K562 (cell line): ENCODE results near the gene SLC25A11. TPM values are rescaled to one million over a fixed set of nuclear protein-coding genes. Genes with fewer than 3 reads are reported as not detected.
A peak's percentile ranks its signal among the peaks of the same experiment; 100 is the strongest.

Experiments
- ATF1 ChIP-seq, 2 experiments: fragments of 450-650 bp in 1 of 2; IDR thresholded peaks; 2 replicates each; pipeline ENCODE4 v1.6.1; 2016; ENCODE audit warnings: missing compliant biosample characterization in 1 of 2, missing genetic modification characterization in 1 of 2
- CBX8 ChIP-seq: fragments of 200-600 bp; sonication (generic); IDR thresholded peaks from 2 replicates; pipeline ENCODE4 v1.6.1; 2012; ENCODE audit warnings: borderline replicate concordance, mixed run types, low read depth, mild to moderate bottlenecking, moderate library complexity, mixed read lengths, low read length, control low read depth, inconsistent platforms; ENCODE audit not compliant: poor library complexity, severe bottlenecking; ENCODE audit errors: extremely low read depth
- CTBP1 ChIP-seq: fragments of 450-650 bp; IDR thresholded peaks from 2 replicates; pipeline ENCODE4 v1.6.1; 2016; ENCODE audit warnings: borderline replicate concordance
- ETV6 ChIP-seq, 3 experiments: fragments of 150-350 bp in 1 of 3; sonication (generic) in 1 of 3; formaldehyde crosslinking in 1 of 3; IDR thresholded peaks; 2 replicates each; pipeline versions ENCODE4 v1.6.1 to v1.8.0; 2014 to 2022; ENCODE audit warnings: borderline replicate concordance in 2 of 3, low read depth in 2 of 3, antibody characterized with exemption in 1 of 3, low read length in 1 of 3, mild to moderate bottlenecking in 1 of 3, missing genetic modification reagents in 1 of 3
- FOXM1 ChIP-seq, 2 experiments: fragments of 450-650 bp in 1 of 2; sonication (generic) in 1 of 2; formaldehyde crosslinking in 1 of 2; IDR thresholded peaks; 2 replicates each; pipeline versions ENCODE4 v1.6.1 to v1.9.0; 2017 to 2022; ENCODE audit warnings: low read depth in 2 of 2, mild to moderate bottlenecking in 2 of 2, missing genetic modification reagents in 1 of 2, moderate library complexity in 1 of 2
- HSF4 ChIP-seq: fragments of 250-450 bp; sonication (Bioruptor Pico); IDR thresholded peaks from 2 replicates; pipeline ENCODE4 v2.1.2; 2022; ENCODE audit warnings: mild to moderate bottlenecking, moderate library complexity, borderline replicate concordance
- MBD1 ChIP-seq: fragments of 250-450 bp; sonication (Bioruptor Pico); IDR thresholded peaks from 2 replicates; pipeline ENCODE4 v1.8.0; 2022; ENCODE audit warnings: inconsistent platforms
- NCOA4 ChIP-seq: fragments of 450-650 bp; IDR thresholded peaks from 2 replicates; pipeline ENCODE4 v1.6.1; 2018; ENCODE audit warnings: mild to moderate bottlenecking; ENCODE audit not compliant: partially characterized antibody
- RFX7 ChIP-seq: fragments of 250-450 bp; sonication (Bioruptor Pico); IDR thresholded peaks from 2 replicates; pipeline ENCODE4 v1.5.1; 2021; ENCODE audit warnings: mild to moderate bottlenecking
- SRSF3 ChIP-seq: fragments of 200-400 bp; formaldehyde crosslinking; IDR thresholded peaks from 2 replicates; pipeline ENCODE4 v1.6.1; 2016; ENCODE audit warnings: mild to moderate bottlenecking, low read length, moderate library complexity; ENCODE audit not compliant: insufficient read depth
- ZEB2 ChIP-seq: fragments of 450-650 bp; IDR thresholded peaks from 2 replicates; pipeline ENCODE4 v1.6.1; 2016
- ZNF830 ChIP-seq: fragments of 250-450 bp; sonication (Bioruptor Pico); IDR thresholded peaks from 2 replicates; pipeline ENCODE4 v1.5.0; 2021; ENCODE audit warnings: mild to moderate bottlenecking
- polyA plus RNA-seq, 8 experiments: library from polyadenylated mRNA; depleted of rRNA in 4 of 8; stranded (reverse) in 5 of 8; unstranded in 3 of 8; fragments of >200 nt; fragmentation: Nextera tagmentation in 2 of 8; fragmentation: Illumina TruSeq in 1 of 8; extraction: Ambion mirVana in 2 of 8; extraction: Trizol in 1 of 8; gene quantifications; 2 replicates each; pipeline versions ENCODE4 v1.2.1 to v1.2.3, GENCODE V29; 2011 to 2014; ENCODE audit warnings: inconsistent platforms in 1 of 8, missing spikeins in 1 of 8
- total RNA-seq, 7 experiments: library from RNA; depleted of rRNA in 6 of 7; stranded (reverse); fragments of >200 nt in 6 of 7; fragmentation: Illumina TruSeq in 2 of 7; extraction: Trizol in 2 of 7; gene quantifications; 2 replicates each; pipeline versions ENCODE4 v1.2.1 to v1.2.3, GENCODE V29; 2011 to 2021; ENCODE audit warnings: low replicate concordance in 1 of 7
- TF ChIP-seq, protein P1 (sequence below): fragments of 250-450 bp; sonication (Bioruptor Pico); IDR thresholded peaks from 2 replicates; pipeline ENCODE4 v1.5.0; 2021; ENCODE audit warnings: mild to moderate bottlenecking, moderate library complexity
- TF ChIP-seq, protein P2 (sequence below): fragments of 250-450 bp; sonication (Bioruptor Pico); IDR thresholded peaks from 2 replicates; pipeline ENCODE4 v1.8.0; 2021; ENCODE audit warnings: mild to moderate bottlenecking, moderate library complexity
- TF ChIP-seq, protein P3 (sequence below): fragments of 450-650 bp; IDR thresholded peaks from one replicate; pipeline ENCODE4 v1.6.1; 2018; ENCODE audit warnings: mild to moderate bottlenecking, moderate library complexity; ENCODE audit not compliant: partially characterized antibody

Gene SLC25A11
- total and polyA plus RNA-seq, 9 of the 15 experiments (the other 6 are each of a cell fraction or from before 2014, with no cell fraction given) = 3.1 to 56.7 (median 32.9) TPM

DNA sequence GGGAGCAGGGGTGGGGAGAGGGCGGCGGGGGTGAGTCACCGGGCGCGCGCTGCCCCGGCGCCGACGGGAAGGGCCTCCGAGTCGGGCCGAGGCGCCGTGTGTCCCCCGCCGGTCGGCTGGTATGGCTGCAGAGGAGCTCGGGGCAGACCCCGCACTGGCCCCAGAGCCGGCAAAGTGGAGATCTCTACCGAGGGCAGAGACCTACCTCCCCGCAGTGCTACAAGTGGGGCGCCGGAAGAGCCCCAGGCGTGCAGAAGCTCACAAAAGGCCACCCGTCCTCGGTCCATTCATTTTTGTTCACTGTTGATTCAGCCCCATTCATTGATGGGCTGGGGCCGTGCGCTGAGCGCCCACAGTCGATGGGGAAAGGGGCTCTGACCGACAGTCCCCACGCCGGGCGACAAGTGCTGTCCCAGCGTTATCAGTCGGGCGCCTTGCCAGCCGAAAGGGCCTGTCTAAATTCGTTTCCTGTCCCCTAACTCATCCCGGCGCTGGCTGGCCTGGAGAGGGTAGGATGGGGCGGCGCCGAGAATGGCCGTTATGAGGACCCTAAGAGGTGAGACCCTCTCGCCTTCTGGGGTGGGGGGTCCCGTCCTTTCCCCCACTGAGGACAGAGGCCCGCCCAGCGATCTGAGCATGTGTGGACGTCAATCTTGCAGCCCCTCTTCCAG is 10.4 kb upstream of the SLC25A11 start (continued):
- TF ChIP-seq, protein P1, sequence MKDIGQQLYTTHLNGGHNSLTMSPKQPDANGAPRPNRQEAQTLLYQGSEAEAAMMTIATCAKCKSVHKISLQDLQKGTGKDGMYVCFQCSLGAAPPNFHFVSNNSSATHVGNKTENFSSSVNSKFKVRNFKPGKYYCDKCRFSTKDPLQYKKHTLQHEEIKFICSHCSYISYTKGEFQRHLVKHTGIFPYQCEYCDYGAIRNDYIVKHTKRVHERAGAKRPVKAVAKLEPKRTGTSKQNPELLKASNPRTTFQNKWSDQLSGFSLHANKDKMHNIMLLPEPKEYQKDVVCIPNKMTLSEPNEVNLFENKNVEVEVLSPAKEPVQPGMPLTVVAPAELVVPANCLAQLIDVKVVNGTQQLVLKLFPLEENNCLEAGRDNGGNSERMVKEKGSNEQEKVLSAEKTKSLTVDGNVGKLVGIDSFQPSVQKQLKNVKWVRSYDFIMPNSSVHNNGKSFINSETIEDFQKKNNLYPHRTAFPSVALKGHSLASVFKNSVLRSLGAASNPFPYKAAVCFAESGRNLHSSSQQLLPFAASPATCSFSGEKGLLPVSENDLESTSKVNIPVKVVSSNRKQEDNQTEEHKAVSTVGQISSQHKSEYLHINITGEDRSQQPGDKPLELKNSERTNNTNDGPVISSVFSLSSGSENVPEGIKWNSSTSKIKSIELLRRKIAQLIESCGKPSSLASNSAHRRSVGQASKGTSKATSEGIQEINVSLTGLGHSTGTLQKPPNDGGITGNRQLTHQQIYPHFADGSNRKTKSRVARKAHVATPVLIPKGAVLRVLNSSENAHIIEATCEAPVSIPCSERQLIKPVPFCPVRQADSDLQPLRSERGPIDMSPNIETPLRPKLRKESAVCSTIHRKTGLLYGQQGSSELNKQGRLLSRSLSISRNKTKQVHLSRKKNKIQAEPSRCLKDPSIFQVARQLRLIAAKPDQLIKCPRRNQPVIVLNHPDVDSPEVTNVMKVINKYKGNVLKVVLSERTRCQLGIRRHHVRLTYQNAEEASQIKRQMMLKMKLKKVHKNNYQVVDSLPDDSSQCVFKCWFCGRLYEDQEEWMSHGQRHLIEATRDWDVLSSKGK (CRISPR knock-in tag) = no peak
- no peak for TF ChIP-seq CBX8
- no peak for TF ChIP-seq RFX7
- TF ChIP-seq ATF1 (CRISPR knock-in tag; IDR thresholded peaks at IDR 0.05) = no peak
- TF ChIP-seq ATF1 (tag; IDR thresholded peaks at IDR 0.05) = peak; percentile 9; the same call in 1 of the 2 replicates
- no peak for TF ChIP-seq ETV6 (IDR thresholded peaks at IDR 0.05; ENCODE audit: borderline replicate concordance in 1 of 2, low read depth in 2 of 2, low read length in 1 of 2)
- no peak for TF ChIP-seq ETV6 (CRISPR knock-in tag; IDR thresholded peaks at IDR 0.05; ENCODE audit: borderline replicate concordance)
- TF ChIP-seq ZNF830 (CRISPR knock-in tag) = no peak
- TF ChIP-seq CTBP1 = 0 out of 2 replicates have a peak, but pooled peaks have one; percentile 15
- no peak for TF ChIP-seq HSF4 (CRISPR knock-in tag)
- TF ChIP-seq MBD1 (CRISPR knock-in tag) = no peak
- no peak for TF ChIP-seq NCOA4
- TF ChIP-seq, protein P2, sequence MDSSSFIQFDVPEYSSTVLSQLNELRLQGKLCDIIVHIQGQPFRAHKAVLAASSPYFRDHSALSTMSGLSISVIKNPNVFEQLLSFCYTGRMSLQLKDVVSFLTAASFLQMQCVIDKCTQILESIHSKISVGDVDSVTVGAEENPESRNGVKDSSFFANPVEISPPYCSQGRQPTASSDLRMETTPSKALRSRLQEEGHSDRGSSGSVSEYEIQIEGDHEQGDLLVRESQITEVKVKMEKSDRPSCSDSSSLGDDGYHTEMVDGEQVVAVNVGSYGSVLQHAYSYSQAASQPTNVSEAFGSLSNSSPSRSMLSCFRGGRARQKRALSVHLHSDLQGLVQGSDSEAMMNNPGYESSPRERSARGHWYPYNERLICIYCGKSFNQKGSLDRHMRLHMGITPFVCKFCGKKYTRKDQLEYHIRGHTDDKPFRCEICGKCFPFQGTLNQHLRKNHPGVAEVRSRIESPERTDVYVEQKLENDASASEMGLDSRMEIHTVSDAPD (CRISPR knock-in tag) = no peak
- TF ChIP-seq FOXM1 (IDR thresholded peaks at IDR 0.05; ENCODE audit: low read depth) = no peak
- 0 out of 2 replicates have a peak, but pooled peaks have one; percentile 38 for TF ChIP-seq FOXM1 (CRISPR knock-in tag; IDR thresholded peaks at IDR 0.05; ENCODE audit: low read depth)
- TF ChIP-seq, protein P3, sequence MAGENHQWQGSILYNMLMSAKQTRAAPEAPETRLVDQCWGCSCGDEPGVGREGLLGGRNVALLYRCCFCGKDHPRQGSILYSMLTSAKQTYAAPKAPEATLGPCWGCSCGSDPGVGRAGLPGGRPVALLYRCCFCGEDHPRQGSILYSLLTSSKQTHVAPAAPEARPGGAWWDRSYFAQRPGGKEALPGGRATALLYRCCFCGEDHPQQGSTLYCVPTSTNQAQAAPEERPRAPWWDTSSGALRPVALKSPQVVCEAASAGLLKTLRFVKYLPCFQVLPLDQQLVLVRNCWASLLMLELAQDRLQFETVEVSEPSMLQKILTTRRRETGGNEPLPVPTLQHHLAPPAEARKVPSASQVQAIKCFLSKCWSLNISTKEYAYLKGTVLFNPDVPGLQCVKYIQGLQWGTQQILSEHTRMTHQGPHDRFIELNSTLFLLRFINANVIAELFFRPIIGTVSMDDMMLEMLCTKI = no peak
- TF ChIP-seq SRSF3 = 0 out of 2 replicates have a peak, but pooled peaks have one; percentile 60
- no peak for TF ChIP-seq ZEB2
